ENCODE measurements around the gene KLF15.

DNA sequence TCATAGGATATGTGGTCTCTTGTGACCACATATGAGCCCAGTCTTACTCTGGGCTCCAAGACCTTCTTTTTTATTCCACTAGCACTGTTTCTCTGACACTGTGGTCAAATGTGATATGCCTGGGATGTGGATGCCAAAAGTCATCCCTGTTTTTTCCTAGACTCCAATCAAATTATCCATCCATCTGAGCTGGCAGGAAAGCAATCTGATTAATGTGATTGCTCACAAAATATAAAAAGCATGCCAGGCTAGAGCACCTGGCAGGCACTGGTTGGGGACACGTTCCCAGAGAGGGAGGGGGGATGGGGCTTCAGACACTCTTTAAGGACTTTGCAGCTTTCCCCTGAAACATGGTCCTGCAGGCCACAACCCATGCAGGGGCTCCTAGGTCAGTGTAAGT, 34.4 kb upstream of the KLF15 start:
- TF ChIP-seq POLR2AphosphoS5 (IDR thresholded peaks at IDR 0.05; ENCODE audit: low read depth, low read length) (no peak), SIN3A (IDR thresholded peaks at IDR 0.05; ENCODE audit: borderline replicate concordance, insufficient read depth, low read length) (no peak), FOXP2 (optimal IDR thresholded peaks at IDR 0.05; ENCODE audit: borderline replicate concordance, extremely low read depth, extremely low read length, insufficient read depth) (no peak), TAF1 (IDR thresholded peaks at IDR 0.05; ENCODE audit: borderline replicate concordance, insufficient read depth, low read length) (no peak)
- TF ChIP-seq, protein P1, sequence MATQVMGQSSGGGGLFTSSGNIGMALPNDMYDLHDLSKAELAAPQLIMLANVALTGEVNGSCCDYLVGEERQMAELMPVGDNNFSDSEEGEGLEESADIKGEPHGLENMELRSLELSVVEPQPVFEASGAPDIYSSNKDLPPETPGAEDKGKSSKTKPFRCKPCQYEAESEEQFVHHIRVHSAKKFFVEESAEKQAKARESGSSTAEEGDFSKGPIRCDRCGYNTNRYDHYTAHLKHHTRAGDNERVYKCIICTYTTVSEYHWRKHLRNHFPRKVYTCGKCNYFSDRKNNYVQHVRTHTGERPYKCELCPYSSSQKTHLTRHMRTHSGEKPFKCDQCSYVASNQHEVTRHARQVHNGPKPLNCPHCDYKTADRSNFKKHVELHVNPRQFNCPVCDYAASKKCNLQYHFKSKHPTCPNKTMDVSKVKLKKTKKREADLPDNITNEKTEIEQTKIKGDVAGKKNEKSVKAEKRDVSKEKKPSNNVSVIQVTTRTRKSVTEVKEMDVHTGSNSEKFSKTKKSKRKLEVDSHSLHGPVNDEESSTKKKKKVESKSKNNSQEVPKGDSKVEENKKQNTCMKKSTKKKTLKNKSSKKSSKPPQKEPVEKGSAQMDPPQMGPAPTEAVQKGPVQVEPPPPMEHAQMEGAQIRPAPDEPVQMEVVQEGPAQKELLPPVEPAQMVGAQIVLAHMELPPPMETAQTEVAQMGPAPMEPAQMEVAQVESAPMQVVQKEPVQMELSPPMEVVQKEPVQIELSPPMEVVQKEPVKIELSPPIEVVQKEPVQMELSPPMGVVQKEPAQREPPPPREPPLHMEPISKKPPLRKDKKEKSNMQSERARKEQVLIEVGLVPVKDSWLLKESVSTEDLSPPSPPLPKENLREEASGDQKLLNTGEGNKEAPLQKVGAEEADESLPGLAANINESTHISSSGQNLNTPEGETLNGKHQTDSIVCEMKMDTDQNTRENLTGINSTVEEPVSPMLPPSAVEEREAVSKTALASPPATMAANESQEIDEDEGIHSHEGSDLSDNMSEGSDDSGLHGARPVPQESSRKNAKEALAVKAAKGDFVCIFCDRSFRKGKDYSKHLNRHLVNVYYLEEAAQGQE (IDR thresholded peaks at IDR 0.05; ENCODE audit: insufficient read depth in 1 of 2, low read depth in 2 of 2, low read length in 2 of 2) = no peak

Data from PFSK-1 (cell line).